NCI-H2196 treated with DMSO at 0.1 percent for 48 hours (cell line): ENCODE results near the gene CTNND2.
"Not testable (repeated sequence)": the region's sequence is repeated elsewhere in the genome, so short reads cannot be mapped to it uniquely, and the experiment has no call there.

Experiments used
- DNase-seq: peaks from one replicate; lab custom pipeline; 2025; ENCODE audit not compliant: unreplicated experiment; lab: John Stamatoyannopoulos, UW

Gene CTNND2

DNA sequence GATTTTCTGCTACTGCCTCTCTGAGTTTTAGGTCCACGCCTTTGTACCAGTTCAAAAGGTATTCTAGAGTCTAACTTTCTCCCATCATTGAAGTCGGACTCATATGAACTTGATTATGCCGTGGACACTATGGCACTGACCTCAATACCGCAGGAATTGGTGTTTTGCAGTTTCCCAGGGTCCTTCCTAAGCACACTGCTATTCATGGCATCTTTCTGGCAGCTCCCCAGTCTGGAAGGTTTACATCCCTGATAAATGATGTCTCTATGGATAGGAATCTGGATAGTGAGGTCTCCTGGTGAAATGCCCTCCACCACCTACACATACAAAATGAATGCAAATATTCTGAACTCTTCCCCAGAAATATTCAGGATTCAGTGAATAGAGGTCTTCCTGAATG lies 422.2 kb downstream of the CTNND2 start:
- no peak for DNase-seq

GRCh38 chr5:11477786-11478185 lies 426.5 kb downstream of the CTNND2 start:
- DNase-seq: no peak

- DNase-seq: no peak
Observed at GRCh38 chr5:11476866-11477265, 427.4 kb downstream of the CTNND2 start.

DNA sequence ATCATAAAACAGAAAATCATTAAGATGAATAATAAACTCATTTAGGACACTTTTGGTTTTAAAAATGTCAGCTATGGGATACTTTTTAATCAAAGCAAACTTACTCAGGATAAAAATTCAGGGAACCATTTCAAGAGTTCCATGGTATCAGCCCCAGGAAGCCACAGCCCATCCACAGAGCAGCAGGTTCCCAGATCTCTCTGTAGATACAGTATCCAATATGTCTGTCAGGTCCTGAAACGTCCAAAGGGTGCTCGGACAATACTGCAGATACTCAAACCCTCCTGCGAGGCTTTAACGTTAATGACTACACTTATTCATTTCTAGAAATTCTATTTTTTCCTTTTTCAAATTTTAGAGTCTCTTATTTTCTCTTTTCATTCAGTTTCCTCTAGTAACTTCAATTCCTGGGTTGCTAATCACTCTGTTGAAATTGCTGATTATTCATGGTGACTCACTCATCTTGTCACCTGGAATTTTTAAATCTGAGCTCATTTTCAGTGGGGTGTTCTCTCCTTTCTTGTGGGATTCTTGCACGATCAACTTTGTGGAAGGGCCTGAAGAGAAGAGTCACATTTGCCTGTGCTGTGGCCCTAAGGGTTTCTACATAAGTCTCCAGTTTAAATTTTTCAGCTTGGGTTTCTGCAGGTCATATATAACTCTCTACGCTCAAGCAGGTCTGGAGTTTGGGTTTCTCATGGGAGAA lies 435.8 kb downstream of the CTNND2 start:
- no peak for DNase-seq

- no peak for DNase-seq
Observed at GRCh38 chr5:11467588-11467987, 436.7 kb downstream of the CTNND2 start.

DNA sequence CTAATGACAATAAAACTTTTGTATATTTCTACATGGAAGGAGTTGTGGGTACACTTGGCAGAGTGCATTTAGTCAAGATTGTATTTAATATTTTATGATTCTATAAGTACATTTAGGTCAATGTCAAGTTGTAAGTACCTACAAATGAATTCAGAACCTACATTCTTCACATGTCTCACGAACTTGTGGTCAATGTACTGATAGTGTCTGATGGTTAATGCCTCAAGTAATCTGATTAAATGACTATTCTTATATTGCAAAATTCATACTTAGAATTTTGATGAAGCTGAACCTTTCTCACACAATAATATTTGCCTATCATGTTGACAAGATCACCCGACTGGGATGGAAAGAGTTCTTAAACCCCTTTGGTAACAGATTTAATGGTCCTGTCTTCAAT lies 444.5 kb downstream of the CTNND2 start:
- DNase-seq: no peak

- no peak for DNase-seq
Observed at GRCh38 chr5:11455505-11455904, 448.7 kb downstream of the CTNND2 start.

DNA sequence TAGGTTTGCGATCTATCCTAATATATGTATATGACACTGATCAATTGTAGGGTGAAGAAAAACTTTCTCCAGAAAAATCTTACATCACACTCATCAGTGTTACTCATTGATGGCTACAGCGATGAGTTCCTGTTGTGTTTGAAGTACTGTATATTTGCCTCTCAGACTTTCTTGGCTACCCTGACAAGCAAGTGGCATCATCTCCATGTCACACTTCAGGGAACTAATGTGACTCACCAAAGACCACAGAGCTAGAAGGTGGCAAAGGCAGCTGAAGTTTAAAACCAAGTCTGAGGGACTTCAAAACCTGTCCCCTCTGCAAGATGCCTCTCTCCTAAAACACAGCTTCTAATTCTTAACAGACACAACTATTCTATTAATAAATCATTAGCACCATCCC lies 451.4 kb downstream of the CTNND2 start:
- no peak for DNase-seq

GRCh38 chr5:11449966-11450365 lies 454.3 kb downstream of the CTNND2 start:
- DNase-seq: no peak

DNA sequence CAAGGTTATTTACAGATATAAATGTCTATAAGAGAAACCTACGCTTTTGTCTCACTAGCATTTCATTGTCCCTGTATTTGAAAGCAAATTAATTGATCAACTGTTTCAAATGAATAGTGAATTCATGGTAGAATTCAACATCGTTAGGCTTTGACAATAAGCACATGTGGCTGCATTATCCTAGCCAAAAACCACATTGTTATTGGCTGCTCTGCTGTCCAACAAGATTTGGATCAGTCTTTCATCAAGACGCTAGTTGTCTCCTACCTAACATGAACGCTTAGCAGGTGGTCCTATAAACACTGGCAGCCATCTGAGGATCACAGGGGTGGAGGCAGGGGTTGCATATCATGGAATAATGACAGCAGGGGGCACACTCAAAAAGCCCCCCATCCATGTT lies 455.0 kb downstream of the CTNND2 start:
- DNase-seq: no peak

GRCh38 chr5:11443831-11444230 lies 460.4 kb downstream of the CTNND2 start:
- DNase-seq: no peak

GRCh38 chr5:11432116-11432515 lies 472.1 kb downstream of the CTNND2 start:
- DNase-seq: no peak

DNA sequence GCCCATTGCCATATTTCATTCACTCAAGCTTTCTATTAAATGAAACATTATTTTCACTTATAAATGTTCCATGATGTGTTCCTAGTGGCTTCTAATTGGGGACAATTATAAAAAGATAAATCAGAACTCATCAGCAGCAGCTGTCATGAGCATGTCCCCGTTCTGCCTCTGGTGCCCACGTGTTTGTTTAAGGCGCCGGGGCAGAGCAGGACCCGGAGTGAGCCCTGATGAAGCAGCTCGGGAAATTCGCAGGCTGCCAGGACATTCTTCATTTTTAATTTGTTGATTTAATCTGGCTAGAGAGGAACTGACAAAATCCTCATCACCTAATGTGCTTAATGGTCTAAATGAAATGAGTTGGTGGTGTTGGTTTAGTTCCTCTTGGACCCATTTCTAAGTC lies 475.0 kb downstream of the CTNND2 start:
- no peak for DNase-seq

GRCh38 chr5:11427569-11427968 lies 476.7 kb downstream of the CTNND2 start:
- DNase-seq: no peak

- DNase-seq: no peak
Observed at GRCh38 chr5:11426442-11426841, 477.8 kb downstream of the CTNND2 start.

DNA sequence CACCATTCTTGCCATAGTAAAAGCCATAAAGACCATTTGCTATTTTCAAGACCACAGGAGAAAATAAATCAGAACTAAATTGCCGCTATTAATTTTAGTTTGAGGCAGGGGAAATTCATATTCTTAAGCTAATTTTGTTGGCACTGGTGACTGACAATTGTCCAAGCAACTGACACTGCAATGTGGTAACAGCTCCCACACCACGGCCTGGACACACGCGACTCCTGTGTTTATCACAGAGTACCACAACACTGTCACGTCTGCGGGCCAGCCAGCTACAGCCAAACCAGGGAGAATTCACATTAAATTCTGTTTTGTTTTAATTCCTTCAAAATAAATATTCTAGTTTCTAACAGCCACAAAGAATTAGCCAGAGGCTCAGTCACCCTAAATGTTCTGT lies 481.9 kb downstream of the CTNND2 start:
- DNase-seq: no peak

GRCh38 chr5:11420969-11421368 lies 483.3 kb downstream of the CTNND2 start:
- DNase-seq: no peak

- DNase-seq: no peak
Observed at GRCh38 chr5:11415751-11416150, 488.5 kb downstream of the CTNND2 start.

- not testable (repeated sequence) for DNase-seq
Observed at GRCh38 chr5:11414732-11415131, 489.5 kb downstream of the CTNND2 start.

- DNase-seq: no peak
Observed at GRCh38 chr5:11411621-11412020, 492.6 kb downstream of the CTNND2 start.

DNA sequence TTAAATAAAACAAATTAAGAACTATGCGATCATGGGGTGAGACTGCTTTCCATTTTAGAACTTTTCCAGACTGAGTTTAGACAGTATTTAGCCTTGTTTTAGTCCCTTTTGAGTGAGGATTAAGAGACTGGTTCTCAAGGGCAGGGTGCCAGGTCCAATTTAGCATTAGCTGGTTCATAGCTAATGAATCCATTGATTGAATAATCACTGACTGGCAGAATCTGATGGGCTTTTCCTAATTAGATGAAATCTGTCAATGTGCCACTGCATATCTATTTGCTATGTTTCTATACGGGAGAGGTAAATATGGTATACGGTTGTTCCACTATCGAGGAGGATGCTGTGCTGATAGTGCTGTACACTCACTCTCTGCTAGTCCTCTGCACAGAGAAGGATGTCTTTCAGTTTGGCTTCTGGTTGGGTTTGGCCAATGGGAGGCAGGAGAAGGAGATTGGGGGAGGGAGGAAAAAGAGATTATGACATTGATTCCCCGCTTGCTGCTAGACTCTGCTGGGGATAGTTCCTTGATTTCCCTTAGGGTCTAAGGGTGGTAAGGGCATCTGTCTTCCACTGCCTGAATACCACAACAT lies 496.6 kb downstream of the CTNND2 start:
- no peak for DNase-seq

DNA sequence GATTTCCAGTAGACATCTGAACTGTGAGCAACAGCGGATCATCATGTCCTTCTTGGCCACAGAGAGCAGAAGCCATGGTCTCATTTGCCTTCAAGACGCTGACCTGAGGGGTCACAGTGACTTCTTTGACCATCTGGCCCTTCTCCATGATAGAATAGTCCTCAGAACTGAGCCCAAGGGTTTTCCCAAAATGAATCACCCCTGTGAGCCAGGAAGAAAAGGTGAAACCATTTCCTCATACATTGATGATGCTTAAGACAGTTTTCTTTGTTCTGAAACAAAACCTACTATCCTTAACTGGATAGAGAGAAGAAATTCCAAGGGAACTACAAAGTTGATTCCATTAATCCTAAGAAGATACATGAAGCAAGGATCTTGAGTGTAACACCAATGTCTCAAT lies 503.9 kb downstream of the CTNND2 start:
- DNase-seq: no peak

- DNase-seq: no peak
Observed at GRCh38 chr5:11398728-11399127, 505.5 kb downstream of the CTNND2 start.
